A549 (cell line): ENCODE data around the gene ATP11A. TPM values are rescaled to one million over a fixed set of nuclear protein-coding genes. Genes with fewer than 3 reads are reported as not detected.

Experiments
- ATAC-seq, 2 experiments: fragments of 200-7000 bp in 1 of 2; fragments of >200 bp in 1 of 2; cut with Nextera tagmentation in 1 of 2; cut with Tn5 transposase in 1 of 2; 3 replicates each; pipeline versions ENCODE4 v1.8.0 to v1.9.1; 2018 to 2020; ENCODE audit warnings: mild to moderate bottlenecking in 1 of 2, moderate library complexity in 1 of 2
- CTCF ChIA-PET: fragments of 300-600 bp; sonication (Branson Sonifier 250); formaldehyde crosslinking; extraction: SDS; loops from one replicate; lab custom pipeline; 2021; ENCODE audit warnings: antibody characterized with exemption, inconsistent platforms; lab: Yijun Ruan, JAX
- POLR2A ChIA-PET: fragments of 350-600 bp; formaldehyde crosslinking; extraction: SDS; loops from one replicate; lab custom pipeline; 2021; ENCODE audit warnings: antibody characterized with exemption, inconsistent platforms; lab: Yijun Ruan, JAX
- DNase-seq, 2 experiments: peaks; one replicate each; pipeline versions ENCODE4 v3.0.0 to v3.0.0-alpha.2; 2011 to 2016; ENCODE audit warnings: low read depth in 1 of 2, low spot score in 1 of 2
- FAIRE-seq: peaks from 2 replicates; lab custom pipeline; 2011; peaks lifted over from hg19 to GRCh38; lab: Jason Lieb, UNC
- H3K27ac ChIP-seq, 2 experiments: fragments of >200 bp; sonication (Bioruptor Twin); formaldehyde crosslinking; 3 replicates each; pipeline ENCODE4 v1.5.1; 2016 to 2017
- H3K4me1 ChIP-seq: fragments of >200 bp; sonication (Bioruptor Twin); formaldehyde crosslinking; 3 replicates; pipeline ENCODE4 v1.6.1; 2016
- H3K4me2 ChIP-seq: fragments of >200 bp; sonication (Bioruptor Twin); formaldehyde crosslinking; 3 replicates; pipeline ENCODE4 v1.6.1; 2016
- H3K4me3 ChIP-seq: fragments of >200 bp; sonication (Bioruptor Twin); formaldehyde crosslinking; 3 replicates; pipeline ENCODE4 v1.5.1; 2016
- H3K9me3 ChIP-seq: fragments of >200 bp; sonication (Bioruptor Twin); formaldehyde crosslinking; 3 replicates; pipeline ENCODE4 v1.6.1; 2016
- CBX2 ChIP-seq: fragments of 200-600 bp; sonication (generic); IDR thresholded peaks from 2 replicates; pipeline ENCODE4 v1.6.1; 2016; ENCODE audit warnings: low read depth, mild to moderate bottlenecking, borderline replicate concordance
- CHD4 ChIP-seq: fragments of 200-600 bp; sonication (generic); IDR thresholded peaks from 2 replicates; pipeline ENCODE4 v1.6.1; 2016; ENCODE audit warnings: antibody characterized with exemption, mild to moderate bottlenecking, borderline replicate concordance
- EHMT2 ChIP-seq: fragments of 200-600 bp; sonication (generic); IDR thresholded peaks from 2 replicates; pipeline ENCODE4 v1.6.1; 2016; ENCODE audit warnings: antibody characterized with exemption, low read depth, mild to moderate bottlenecking, moderate library complexity
- EP300 ChIP-seq, 2 experiments: fragments of >200 bp; sonication (Bioruptor Twin); formaldehyde crosslinking; IDR thresholded peaks; 2 replicates in 1 of 2; 3 replicates in 1 of 2; pipeline ENCODE4 v1.6.1; 2016 to 2017
- FOXS1 ChIP-seq: fragments of 250-450 bp; sonication (Bioruptor Pico); IDR thresholded peaks from 2 replicates; pipeline ENCODE4 v1.5.0; 2020; ENCODE audit warnings: mild to moderate bottlenecking, moderate library complexity
- HEYL ChIP-seq: fragments of 250-450 bp; sonication (Bioruptor Pico); IDR thresholded peaks from 2 replicates; pipeline ENCODE4 v1.8.0; 2021; ENCODE audit warnings: mild to moderate bottlenecking, moderate library complexity
- HOXB13 ChIP-seq: fragments of 250-450 bp; sonication (Bioruptor Pico); IDR thresholded peaks from 2 replicates; pipeline ENCODE4 v1.5.0; 2020; ENCODE audit warnings: low read depth, mild to moderate bottlenecking, moderate library complexity
- JUNB ChIP-seq: fragments of >200 bp; sonication (Bioruptor Twin); formaldehyde crosslinking; IDR thresholded peaks from 2 replicates; pipeline ENCODE4 v1.6.1; 2016
- KDM1A ChIP-seq: fragments of 200-600 bp; sonication (generic); IDR thresholded peaks from 2 replicates; pipeline ENCODE4 v1.6.1; 2016; ENCODE audit warnings: low read depth, mild to moderate bottlenecking
- KDM5A ChIP-seq: fragments of 200-600 bp; sonication (generic); IDR thresholded peaks from 2 replicates; pipeline ENCODE4 v1.6.1; 2016; ENCODE audit warnings: antibody characterized with exemption, mild to moderate bottlenecking
- MAFK ChIP-seq: fragments of 450-650 bp; IDR thresholded peaks from 2 replicates; pipeline ENCODE4 v1.6.1; 2014; ENCODE audit not compliant: partially characterized antibody
- MYC ChIP-seq: IDR thresholded peaks from 2 replicates; pipeline ENCODE4 v1.6.1; 2012; ENCODE audit warnings: mild to moderate bottlenecking, inconsistent platforms, low read length, improper control_type of control experiment, borderline replicate concordance
- NFE2L2 ChIP-seq: fragments of 150-350 bp; conservative IDR thresholded peaks from 2 replicates; pipeline ENCODE4 v1.6.1; 2014; ENCODE audit warnings: low read length
- PBX3 ChIP-seq: IDR thresholded peaks from 2 replicates; pipeline ENCODE4 v1.6.1; 2012
- RARB ChIP-seq: fragments of 250-450 bp; sonication (Bioruptor Pico); IDR thresholded peaks from 2 replicates; pipeline ENCODE4 v1.8.0; 2021; ENCODE audit warnings: mild to moderate bottlenecking, moderate library complexity
- RCOR1 ChIP-seq: fragments of 150-350 bp; IDR thresholded peaks from 2 replicates; pipeline ENCODE4 v1.6.1; 2014; ENCODE audit warnings: antibody characterized with exemption, low read length, low read depth
- RFX5 ChIP-seq: fragments of 450-650 bp; IDR thresholded peaks from 2 replicates; pipeline ENCODE4 v1.7.1; 2014; ENCODE audit warnings: antibody characterized with exemption, mild to moderate bottlenecking, moderate library complexity
- RNF2 ChIP-seq: fragments of 200-600 bp; sonication (generic); IDR thresholded peaks from 2 replicates; pipeline ENCODE4 v1.6.1; 2016; ENCODE audit warnings: low read depth, mild to moderate bottlenecking, antibody characterized with exemption, moderate library complexity, borderline replicate concordance
- SMC3 ChIP-seq: fragments of >200 bp; sonication (Bioruptor Twin); formaldehyde crosslinking; IDR thresholded peaks from 3 replicates; pipeline ENCODE4 v1.6.1; 2018; ENCODE audit warnings: inconsistent platforms
- SREBF2 ChIP-seq: fragments of 450-650 bp; IDR thresholded peaks from 2 replicates; pipeline ENCODE4 v1.6.1; 2014; ENCODE audit warnings: mild to moderate bottlenecking, moderate library complexity
- ZNF302 ChIP-seq: fragments of 250-450 bp; sonication (Bioruptor Pico); IDR thresholded peaks from 2 replicates; pipeline ENCODE4 v1.9.0; 2021; ENCODE audit warnings: inconsistent platforms, mild to moderate bottlenecking, moderate library complexity
- ZSCAN20 ChIP-seq: fragments of 250-450 bp; sonication (Bioruptor Pico); IDR thresholded peaks from 2 replicates; pipeline ENCODE4 v1.8.0; 2022; ENCODE audit warnings: mild to moderate bottlenecking, moderate library complexity
- whole genome bisulfite sequencing: methylation state at CpG from one replicate; pipeline ENCODE4 v1.1.6; 2017; ENCODE audit errors: missing lambda C conversion rate; 5-methylcytosine and 5-hydroxymethylcytosine counted together
- polyA plus RNA-seq, 4 experiments: library from polyadenylated mRNA; depleted of rRNA in 3 of 4; stranded (reverse); fragments of >200 nt; fragmentation: RNase III in 1 of 4; extraction: RNeasy Plus Mini Kit Qiagen cat#74134 plus additional on column Dnase treatment in 1 of 4; gene quantifications; 2 replicates in 3 of 4; 3 replicates in 1 of 4; pipeline ENCODE4 v1.2.3, GENCODE V29; 2011 to 2017
- TF ChIP-seq, protein P1 (sequence below): IDR thresholded peaks from 2 replicates; pipeline ENCODE4 v1.6.1; 2012; ENCODE audit warnings: low read depth, borderline replicate concordance
- TF ChIP-seq, protein P2 (sequence below): fragments of 450-650 bp; IDR thresholded peaks from 2 replicates; pipeline ENCODE4 v1.6.1; 2014; ENCODE audit warnings: antibody characterized with exemption
- TF ChIP-seq, protein P3 (sequence below): fragments of 250-450 bp; sonication (Bioruptor Pico); IDR thresholded peaks from 2 replicates; pipeline ENCODE4 v1.5.0; 2021; ENCODE audit warnings: mild to moderate bottlenecking, moderate library complexity, borderline replicate concordance
- TF ChIP-seq, protein P4 (sequence below): fragments of 200-600 bp; sonication (generic); IDR thresholded peaks from 2 replicates; pipeline ENCODE4 v1.6.1; 2016; ENCODE audit warnings: antibody characterized with exemption, mild to moderate bottlenecking, moderate library complexity
- TF ChIP-seq, protein P5 (sequence below): fragments of 150-350 bp; IDR thresholded peaks from 2 replicates; pipeline ENCODE4 v1.6.1; 2014; ENCODE audit warnings: low read depth, mild to moderate bottlenecking, low read length
- TF ChIP-seq, protein P6 (sequence below): fragments of >200 bp; sonication (Bioruptor Twin); formaldehyde crosslinking; IDR thresholded peaks from 2 replicates; pipeline ENCODE4 v1.6.1; 2016

ATP11A gene
- polyA plus RNA-seq, 2 of the 4 experiments (the other 2 are of a cell fraction), result 4.1 to 8.0 TPM

- Histone ChIP-seq H3K27ac (no peak overlapping the region), H3K4me3 (no peak overlapping the region), H3K4me2 (no peak overlapping the region), H3K9me3 (no peaks in the 10 kb centered on the region), H3K4me1 (peaks cover 24% of the 10 kb centered on the region)
- ChIA-PET CTCF (no interaction called here), POLR2A (no interaction called here)
- 69% methylated on average over 2 of the region's 2 CpGs for WGBS
- FAIRE-seq (no peak), DNase-seq (no peak), ATAC-seq (no peak)
- TF ChIP-seq CHD4, result no peak
- no peak for TF ChIP-seq NFE2L2
- no peak for TF ChIP-seq MYC
- no peak for TF ChIP-seq KDM1A
- no peak for TF ChIP-seq HEYL (CRISPR knock-in tag)
- no peak for TF ChIP-seq MAFK
- TF ChIP-seq, protein P1, sequence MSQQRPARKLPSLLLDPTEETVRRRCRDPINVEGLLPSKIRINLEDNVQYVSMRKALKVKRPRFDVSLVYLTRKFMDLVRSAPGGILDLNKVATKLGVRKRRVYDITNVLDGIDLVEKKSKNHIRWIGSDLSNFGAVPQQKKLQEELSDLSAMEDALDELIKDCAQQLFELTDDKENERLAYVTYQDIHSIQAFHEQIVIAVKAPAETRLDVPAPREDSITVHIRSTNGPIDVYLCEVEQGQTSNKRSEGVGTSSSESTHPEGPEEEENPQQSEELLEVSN, result no peak
- no peak for TF ChIP-seq JUNB
- TF ChIP-seq EHMT2, result no peak
- TF ChIP-seq RFX5, result no peak
- no peak for TF ChIP-seq RCOR1
- no peak for TF ChIP-seq EP300 (IDR thresholded peaks at IDR 0.05)
- TF ChIP-seq CBX2, result no peak
- TF ChIP-seq, protein P2, sequence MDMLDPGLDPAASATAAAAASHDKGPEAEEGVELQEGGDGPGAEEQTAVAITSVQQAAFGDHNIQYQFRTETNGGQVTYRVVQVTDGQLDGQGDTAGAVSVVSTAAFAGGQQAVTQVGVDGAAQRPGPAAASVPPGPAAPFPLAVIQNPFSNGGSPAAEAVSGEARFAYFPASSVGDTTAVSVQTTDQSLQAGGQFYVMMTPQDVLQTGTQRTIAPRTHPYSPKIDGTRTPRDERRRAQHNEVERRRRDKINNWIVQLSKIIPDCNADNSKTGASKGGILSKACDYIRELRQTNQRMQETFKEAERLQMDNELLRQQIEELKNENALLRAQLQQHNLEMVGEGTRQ, result no peak
- no peak for TF ChIP-seq KDM5A
- TF ChIP-seq PBX3, result no peak
- TF ChIP-seq SMC3, result no peak
- TF ChIP-seq, protein P3, sequence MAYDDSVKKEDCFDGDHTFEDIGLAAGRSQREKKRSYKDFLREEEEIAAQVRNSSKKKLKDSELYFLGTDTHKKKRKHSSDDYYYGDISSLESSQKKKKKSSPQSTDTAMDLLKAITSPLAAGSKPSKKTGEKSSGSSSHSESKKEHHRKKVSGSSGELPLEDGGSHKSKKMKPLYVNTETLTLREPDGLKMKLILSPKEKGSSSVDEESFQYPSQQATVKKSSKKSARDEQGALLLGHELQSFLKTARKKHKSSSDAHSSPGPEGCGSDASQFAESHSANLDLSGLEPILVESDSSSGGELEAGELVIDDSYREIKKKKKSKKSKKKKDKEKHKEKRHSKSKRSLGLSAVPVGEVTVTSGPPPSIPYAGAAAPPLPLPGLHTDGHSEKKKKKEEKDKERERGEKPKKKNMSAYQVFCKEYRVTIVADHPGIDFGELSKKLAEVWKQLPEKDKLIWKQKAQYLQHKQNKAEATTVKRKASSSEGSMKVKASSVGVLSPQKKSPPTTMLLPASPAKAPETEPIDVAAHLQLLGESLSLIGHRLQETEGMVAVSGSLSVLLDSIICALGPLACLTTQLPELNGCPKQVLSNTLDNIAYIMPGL, result no peak
Measured at GRCh38 chr13:112719556-112719955, 29.7 kb downstream of the ATP11A start.

GRCh38 chr13:112720251-112720650 lies 30.4 kb downstream of the ATP11A start:
- no peak for DNase-seq
- no peak overlapping the region for H3K27ac ChIP-seq
- WGBS, result 94% methylated on average over 17 of the region's 17 CpGs
- no peak for TF ChIP-seq KDM1A
- TF ChIP-seq RNF2, result no peak
- TF ChIP-seq RFX5, result no peak
- TF ChIP-seq EP300 (IDR thresholded peaks at IDR 0.05), result no peak
- no peak for TF ChIP-seq PBX3
- no peak for TF ChIP-seq ZNF302 (CRISPR knock-in tag)
- TF ChIP-seq, protein P4, sequence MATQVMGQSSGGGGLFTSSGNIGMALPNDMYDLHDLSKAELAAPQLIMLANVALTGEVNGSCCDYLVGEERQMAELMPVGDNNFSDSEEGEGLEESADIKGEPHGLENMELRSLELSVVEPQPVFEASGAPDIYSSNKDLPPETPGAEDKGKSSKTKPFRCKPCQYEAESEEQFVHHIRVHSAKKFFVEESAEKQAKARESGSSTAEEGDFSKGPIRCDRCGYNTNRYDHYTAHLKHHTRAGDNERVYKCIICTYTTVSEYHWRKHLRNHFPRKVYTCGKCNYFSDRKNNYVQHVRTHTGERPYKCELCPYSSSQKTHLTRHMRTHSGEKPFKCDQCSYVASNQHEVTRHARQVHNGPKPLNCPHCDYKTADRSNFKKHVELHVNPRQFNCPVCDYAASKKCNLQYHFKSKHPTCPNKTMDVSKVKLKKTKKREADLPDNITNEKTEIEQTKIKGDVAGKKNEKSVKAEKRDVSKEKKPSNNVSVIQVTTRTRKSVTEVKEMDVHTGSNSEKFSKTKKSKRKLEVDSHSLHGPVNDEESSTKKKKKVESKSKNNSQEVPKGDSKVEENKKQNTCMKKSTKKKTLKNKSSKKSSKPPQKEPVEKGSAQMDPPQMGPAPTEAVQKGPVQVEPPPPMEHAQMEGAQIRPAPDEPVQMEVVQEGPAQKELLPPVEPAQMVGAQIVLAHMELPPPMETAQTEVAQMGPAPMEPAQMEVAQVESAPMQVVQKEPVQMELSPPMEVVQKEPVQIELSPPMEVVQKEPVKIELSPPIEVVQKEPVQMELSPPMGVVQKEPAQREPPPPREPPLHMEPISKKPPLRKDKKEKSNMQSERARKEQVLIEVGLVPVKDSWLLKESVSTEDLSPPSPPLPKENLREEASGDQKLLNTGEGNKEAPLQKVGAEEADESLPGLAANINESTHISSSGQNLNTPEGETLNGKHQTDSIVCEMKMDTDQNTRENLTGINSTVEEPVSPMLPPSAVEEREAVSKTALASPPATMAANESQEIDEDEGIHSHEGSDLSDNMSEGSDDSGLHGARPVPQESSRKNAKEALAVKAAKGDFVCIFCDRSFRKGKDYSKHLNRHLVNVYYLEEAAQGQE, result no peak
- TF ChIP-seq, protein P5, sequence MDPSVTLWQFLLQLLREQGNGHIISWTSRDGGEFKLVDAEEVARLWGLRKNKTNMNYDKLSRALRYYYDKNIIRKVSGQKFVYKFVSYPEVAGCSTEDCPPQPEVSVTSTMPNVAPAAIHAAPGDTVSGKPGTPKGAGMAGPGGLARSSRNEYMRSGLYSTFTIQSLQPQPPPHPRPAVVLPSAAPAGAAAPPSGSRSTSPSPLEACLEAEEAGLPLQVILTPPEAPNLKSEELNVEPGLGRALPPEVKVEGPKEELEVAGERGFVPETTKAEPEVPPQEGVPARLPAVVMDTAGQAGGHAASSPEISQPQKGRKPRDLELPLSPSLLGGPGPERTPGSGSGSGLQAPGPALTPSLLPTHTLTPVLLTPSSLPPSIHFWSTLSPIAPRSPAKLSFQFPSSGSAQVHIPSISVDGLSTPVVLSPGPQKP, result no peak
- TF ChIP-seq SREBF2, result no peak
- TF ChIP-seq MAFK, result no peak
- TF ChIP-seq, protein P6, sequence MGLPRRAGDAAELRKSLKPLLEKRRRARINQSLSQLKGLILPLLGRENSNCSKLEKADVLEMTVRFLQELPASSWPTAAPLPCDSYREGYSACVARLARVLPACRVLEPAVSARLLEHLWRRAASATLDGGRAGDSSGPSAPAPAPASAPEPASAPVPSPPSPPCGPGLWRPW, result no peak
- TF ChIP-seq HOXB13 (CRISPR knock-in tag), result no peak
- TF ChIP-seq FOXS1 (CRISPR knock-in tag), result no peak
- TF ChIP-seq RARB (CRISPR knock-in tag), result no peak
- no peak for TF ChIP-seq ZSCAN20 (CRISPR knock-in tag)
- TF ChIP-seq SMC3, result no peak
- CTCF ChIA-PET, result no interaction called here
- ATAC-seq, result no peak
- no peak for FAIRE-seq
- peaks cover 30% of the 10 kb centered on the region for H3K4me1 ChIP-seq
- H3K9me3 ChIP-seq, result no peaks in the 10 kb centered on the region
- POLR2A ChIA-PET, result no interaction called here
- no peak overlapping the region for H3K4me2 ChIP-seq
- H3K4me3 ChIP-seq, result no peak overlapping the region
